GM21526 (cell line): ENCODE results near the gene NAV2.

Experiments used
- ATAC-seq: cut with Tn5 transposase; IDR thresholded peaks from one replicate; pipeline ENCODE4 v1.9.1; 2021; ENCODE audit warnings: moderate library complexity; ENCODE audit not compliant: unreplicated experiment, low FRiP score

NAV2 gene

DNA sequence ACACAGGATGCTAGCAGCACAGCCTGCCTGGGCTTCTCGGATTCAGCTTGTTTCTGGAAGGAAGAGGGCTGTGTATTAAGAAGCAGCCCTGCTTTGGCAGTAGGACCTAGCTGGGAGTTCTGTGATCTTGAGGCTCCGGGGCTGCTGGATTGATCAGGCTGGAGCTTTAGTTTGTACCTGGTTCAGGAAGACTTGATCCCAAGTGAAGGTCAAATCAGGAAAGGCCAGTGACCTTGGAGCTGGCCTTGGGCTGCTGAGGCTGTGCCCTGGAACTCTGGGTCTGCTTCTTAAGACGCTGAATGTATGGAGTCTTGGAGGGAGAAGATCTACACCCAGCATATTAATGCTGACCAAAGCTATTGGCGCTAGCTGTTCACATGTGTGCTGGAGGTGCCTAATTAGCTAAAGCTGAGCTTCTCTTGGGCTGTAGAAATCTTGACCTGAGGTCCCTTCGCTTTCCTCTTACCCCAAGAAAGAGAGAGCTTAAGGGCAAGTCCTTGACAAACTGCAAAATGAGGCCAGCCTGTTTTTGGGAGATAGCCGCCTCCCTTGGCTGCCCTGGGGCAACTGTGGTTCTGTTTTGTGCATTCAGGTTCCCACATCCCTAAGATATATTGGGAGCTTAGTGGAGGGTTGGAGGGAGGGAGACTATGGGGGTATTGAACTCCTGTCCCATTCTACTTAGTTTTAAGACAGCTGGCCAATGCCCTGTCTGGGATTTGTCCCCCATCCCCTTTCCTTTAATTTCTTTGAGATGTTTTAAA lies 311.7 kb downstream of the NAV2 start:
- ATAC-seq, result no peak

GRCh38 chr11:20025332-20025840 lies 312.7 kb downstream of the NAV2 start:
- no peak for ATAC-seq

- no peak for ATAC-seq
Measured at GRCh38 chr11:20026629-20027555, 314.3 kb downstream of the NAV2 start.

- ATAC-seq, result no peak
Measured at GRCh38 chr11:20027556-20028013, 314.9 kb downstream of the NAV2 start.

DNA sequence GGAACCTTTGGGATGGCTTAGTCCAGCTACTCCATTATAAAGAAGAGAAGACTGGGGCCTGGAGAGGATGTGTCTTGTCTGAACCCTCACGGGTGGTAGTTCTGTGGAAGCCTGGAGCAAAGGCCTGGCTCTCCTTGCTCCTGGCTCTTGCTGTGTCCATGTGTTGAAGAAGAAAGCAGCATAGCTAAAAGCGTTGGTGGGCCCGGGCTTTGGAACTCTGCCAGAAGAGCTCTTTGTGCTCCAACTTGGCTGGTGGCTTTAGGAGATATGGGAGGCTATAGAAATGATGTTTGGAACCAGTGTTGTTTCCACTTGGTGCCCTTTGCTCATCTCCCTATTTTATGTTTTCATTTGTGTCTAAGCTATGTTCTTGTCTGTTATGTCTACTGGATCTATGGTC lies 316.6 kb downstream of the NAV2 start:
- ATAC-seq, result no peak

GRCh38 chr11:20030472-20030871 lies 317.8 kb downstream of the NAV2 start:
- ATAC-seq, result no peak

GRCh38 chr11:20031155-20032001 lies 318.7 kb downstream of the NAV2 start:
- no peak for ATAC-seq

DNA sequence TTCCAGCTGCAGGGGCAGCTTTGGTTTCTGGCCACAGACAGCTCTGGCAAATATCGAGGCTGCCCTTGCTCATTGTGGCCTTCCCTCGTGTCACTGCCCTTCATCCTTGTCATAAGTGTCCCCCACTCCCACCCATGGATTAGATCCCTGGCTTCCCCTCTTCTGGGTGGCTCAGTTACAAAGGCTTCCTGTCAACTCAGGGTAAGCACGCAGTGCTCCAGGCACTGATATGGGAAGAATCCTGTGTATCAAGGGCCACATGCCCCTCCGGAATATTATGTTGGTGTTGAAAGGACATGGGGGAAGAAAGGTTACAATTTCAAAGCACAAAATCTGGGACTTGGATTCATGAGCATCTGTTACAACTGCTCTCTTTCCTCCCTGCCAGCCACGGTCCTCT lies 319.5 kb downstream of the NAV2 start:
- ATAC-seq, result no peak

- no peak for ATAC-seq
Measured at GRCh38 chr11:20032577-20033260, 320.1 kb downstream of the NAV2 start.

DNA sequence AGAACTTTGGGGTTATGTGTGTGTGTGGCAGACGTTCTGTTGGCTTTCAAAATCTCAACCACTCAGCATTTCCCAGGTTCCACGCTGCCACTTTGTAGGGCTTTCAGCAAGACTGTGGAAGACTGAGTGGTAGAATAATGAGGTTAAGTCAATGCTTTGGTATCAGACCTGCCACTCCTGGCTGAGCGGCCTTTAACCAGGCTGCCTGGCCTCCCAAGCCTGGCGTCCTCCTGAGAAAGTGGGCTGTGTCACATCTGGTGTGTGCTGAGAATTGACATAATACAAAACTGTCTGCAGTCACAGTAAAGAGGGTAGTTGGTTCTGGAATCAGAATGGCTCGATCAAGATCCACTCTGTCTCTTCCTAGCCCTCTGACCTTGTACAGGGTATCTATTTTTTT lies 321.2 kb downstream of the NAV2 start:
- no peak for ATAC-seq

- no peak for ATAC-seq
Measured at GRCh38 chr11:20034941-20035340, 322.3 kb downstream of the NAV2 start.

GRCh38 chr11:20035375-20035700 lies 322.7 kb downstream of the NAV2 start:
- no peak for ATAC-seq

DNA sequence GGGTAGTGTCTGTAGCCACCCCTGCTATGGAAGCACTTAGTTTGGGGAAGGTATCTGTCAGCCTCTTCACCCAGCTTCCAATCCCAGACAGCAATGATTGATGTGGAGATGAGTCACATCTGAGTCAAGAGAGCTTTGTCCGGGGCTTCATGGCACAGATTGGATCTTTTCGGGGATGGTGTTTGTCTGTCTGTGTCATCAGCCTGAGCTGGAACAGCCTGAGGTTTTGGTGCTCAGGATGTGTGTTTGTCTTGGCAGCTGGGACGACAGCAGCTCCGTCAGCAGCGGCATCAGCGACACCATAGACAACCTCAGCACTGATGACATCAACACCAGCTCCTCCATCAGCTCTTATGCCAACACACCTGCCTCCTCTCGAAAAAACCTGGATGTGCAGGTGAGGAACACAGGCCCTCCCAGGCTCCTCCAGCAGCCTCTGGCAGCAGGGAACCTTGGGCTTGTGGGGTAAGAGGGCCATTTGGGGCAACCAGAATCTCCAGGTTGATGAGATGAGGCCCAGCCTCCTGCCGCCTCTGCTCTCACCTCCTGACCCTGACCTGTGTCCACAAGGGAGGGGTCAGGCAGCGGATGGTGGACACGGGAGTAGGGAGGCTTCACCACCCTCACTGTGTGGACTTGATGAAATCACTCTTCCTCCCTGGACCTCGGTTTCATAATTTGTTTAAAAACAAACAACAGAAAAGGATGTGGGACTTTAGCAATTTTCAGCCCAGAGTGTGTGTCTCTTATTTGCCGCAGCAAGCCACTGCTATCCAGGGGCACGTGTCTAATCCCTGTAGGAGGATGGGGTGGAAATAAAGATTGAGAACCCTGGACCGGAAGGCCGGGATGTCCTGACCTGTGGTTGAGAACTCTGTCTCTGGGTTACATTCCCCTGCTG lies 323.3 kb downstream of the NAV2 start:
- ATAC-seq, result no peak

DNA sequence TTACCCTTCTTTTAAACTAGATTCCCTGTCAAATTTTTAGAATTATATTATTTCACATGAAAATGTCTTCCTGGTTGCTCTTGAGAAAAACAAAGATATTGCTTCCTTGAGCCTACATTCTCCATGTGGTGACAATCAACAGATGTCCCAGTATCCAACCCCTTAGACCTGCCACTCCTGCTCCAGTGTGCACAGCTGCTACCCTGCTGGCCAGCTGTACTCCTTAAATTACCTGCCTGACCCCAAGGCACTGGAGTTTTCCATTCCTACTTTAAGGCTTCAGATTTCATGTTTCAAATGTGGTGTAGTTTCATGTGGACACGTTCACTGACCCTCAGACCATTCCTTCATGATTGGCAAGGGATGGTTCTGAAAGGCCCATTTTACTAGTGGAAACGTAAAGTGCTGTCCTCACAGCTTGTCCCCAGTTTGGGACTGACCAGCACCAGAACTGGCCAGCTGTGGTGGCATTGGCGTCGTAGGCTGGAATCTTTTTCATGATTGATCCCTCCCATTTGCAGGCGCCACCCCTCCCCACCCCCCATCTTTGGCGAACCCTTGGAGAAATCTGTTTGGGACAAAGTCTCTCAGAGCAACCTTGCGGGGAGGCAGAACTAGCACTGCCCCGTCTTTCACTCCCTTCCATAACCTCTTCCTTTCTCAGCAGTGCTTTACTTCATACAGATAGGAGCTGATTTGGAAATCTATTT lies 324.1 kb downstream of the NAV2 start:
- no peak for ATAC-seq

GRCh38 chr11:20037396-20038153 lies 324.9 kb downstream of the NAV2 start:
- no peak for ATAC-seq

DNA sequence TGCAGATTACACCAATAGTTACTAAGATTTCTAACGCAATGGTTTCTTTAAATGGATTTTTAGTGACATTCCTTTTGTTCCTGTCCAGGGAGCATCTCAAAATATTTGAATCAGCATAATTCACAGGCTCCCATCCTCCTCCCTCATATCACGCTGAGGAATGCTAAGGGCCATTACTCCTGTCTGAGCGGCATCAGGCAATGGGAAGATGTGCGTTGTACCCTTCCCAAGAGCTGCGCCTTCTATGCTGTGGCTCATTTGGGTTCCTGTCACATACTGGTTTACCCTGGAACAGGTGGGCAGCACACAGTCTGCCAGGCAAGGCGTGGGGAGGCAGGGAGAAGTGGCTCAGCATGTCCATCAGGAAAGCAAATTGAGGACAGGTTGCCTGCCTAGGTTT lies 325.8 kb downstream of the NAV2 start:
- no peak for ATAC-seq

- ATAC-seq, result no peak
Measured at GRCh38 chr11:20038972-20039371, 326.3 kb downstream of the NAV2 start.

GRCh38 chr11:20041499-20041898 lies 328.9 kb downstream of the NAV2 start:
- ATAC-seq, result no peak
